RCC 7860 (cell line): Measurements from ENCODE around the gene SORD.
"Not testable (repeated sequence)": the region's sequence is repeated elsewhere in the genome, so short reads cannot be mapped to it uniquely, and the experiment has no call there.

Source experiments
- DNase-seq: peaks from one replicate; pipeline ENCODE4 v3.0.0-alpha.2; 2015; ENCODE audit warnings: low spot score
- FAIRE-seq: peaks from 2 replicates; lab custom pipeline; 2012; peaks lifted over from hg19 to GRCh38; lab: Jason Lieb, UNC

Gene SORD

DNA sequence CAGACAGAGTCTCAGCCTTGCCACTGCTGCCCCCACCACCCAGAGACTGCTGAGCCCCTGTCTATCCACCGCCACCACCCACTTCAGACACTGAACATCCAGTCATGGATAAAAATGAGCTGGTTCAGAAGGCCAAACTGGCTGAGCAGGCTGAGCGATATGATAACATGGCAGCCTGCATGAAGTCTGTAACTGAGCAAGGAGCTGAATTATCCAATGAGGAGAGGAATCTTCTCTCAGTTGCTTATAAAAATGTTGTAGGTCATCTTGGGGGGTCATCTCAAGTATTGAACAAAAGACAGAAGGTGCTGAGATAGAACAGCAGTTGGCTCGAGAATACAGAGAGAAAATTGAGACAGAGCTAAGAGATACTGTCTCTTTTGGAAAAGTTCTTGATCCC is 29.7 kb downstream of the SORD start:
- not testable (repeated sequence) for DNase-seq, FAIRE-seq

DNA sequence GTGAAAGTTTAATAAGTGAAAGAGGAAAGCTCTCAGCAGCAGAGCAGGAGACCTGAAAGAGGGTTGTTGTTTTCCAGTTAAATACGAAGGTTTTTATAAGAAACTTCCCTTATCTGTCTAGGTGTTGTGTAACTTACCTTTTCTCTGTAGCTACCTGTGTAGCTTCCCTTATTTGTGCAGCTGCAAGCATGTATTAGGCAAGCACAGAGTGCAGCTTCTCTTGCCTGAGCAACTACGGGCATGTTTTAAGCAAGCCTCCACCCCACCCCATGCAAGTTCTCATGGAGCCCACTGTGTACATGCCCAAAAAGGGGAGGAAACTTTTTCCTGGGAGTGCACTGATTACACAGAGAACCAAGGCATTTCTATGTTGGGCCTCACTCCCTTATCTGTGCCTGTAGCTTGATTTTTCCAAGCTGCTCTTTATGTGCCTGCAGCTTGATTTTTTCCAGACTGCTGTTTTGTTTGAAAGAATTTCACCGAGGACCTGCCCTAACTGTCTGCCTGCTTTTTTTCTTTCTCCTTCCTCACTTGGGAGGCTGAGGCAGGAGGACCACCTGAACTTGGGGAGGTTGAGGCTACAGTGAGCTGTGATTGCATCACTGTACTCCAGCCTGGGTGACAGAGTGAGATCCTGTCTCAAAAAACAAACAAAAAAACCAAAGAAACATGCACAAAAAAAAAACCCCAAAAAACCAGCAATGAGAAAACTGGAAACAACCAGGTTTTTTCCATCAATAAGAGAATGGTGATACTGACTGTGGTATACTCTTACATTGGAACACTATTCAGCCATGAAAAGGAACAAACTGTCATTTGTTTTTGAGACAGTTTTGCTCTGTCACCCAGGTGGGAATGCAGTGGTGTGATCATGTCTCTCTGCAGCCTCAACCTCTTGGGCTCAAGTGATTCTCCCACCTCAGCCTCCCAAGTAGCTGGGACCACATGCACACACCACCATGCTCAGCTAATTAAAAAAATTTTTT is 36.0 kb downstream of the SORD start:
- DNase-seq, FAIRE-seq: not testable (repeated sequence)

DNA sequence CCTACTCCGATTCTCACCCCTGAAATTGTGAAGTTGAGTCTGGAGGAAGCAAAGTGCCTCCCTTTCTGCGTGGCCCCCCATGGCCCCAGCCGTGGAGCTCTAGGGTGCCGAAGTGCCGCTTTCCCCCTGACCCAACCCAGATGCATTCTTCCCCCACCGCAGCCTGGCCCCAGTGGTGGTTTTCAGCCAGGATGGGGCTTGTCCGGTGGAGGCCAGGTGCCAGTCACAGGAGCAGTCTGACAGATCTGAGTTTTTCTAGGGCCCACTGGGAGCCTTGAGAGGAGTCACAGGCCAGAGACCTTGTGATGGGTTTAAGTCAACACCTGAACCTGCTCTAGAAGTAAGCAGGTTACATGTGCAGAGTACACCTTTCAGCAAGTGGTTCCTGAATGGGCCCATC is 39.3 kb downstream of the SORD start:
- not testable (repeated sequence) for FAIRE-seq, DNase-seq

- peak; percentile 64 for DNase-seq
- peak; percentile 77 for FAIRE-seq
Measured at GRCh38 chr15:45064386-45064785, 41.4 kb downstream of the SORD start.

GRCh38 chr15:45069942-45070360 is 47.0 kb downstream of the SORD start:
- not testable (repeated sequence) for FAIRE-seq

GRCh38 chr15:45073602-45074001 is 50.6 kb downstream of the SORD start:
- DNase-seq, FAIRE-seq: not testable (repeated sequence)

More at GRCh38 chr15:45069942-45070360, 47.0 kb downstream of the SORD start:
- not testable (repeated sequence) for DNase-seq

GRCh38 chr15:45075440-45076320 is 52.7 kb downstream of the SORD start:
- FAIRE-seq, DNase-seq: not testable (repeated sequence)

- not testable (repeated sequence) for FAIRE-seq, DNase-seq
Measured at GRCh38 chr15:45077391-45077790, 54.4 kb downstream of the SORD start.

GRCh38 chr15:45079201-45079600 is 56.2 kb downstream of the SORD start:
- DNase-seq, FAIRE-seq: not testable (repeated sequence)

GRCh38 chr15:45079628-45080246 is 56.7 kb downstream of the SORD start:
- DNase-seq, FAIRE-seq: not testable (repeated sequence)

DNA sequence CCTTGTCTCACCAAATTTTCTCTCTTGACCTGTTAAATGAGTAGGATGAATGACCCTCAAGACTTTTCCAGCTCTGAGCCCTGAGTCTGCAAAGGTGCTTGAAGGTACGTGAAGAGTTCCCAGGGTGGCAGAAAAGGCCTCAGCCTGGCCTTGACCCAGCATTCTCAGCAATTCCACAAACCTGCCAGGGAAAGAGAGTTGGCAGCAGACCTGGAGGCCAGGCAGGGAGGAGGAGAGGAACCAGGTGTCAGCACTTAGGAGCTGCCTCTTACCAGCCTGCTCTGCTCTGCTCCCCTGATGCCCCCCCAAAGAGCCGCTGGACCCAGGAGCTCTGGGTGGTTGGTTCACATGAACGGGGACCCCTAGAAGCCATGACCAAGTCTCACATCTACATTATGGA is 57.6 kb downstream of the SORD start:
- not testable (repeated sequence) for FAIRE-seq, DNase-seq

DNA sequence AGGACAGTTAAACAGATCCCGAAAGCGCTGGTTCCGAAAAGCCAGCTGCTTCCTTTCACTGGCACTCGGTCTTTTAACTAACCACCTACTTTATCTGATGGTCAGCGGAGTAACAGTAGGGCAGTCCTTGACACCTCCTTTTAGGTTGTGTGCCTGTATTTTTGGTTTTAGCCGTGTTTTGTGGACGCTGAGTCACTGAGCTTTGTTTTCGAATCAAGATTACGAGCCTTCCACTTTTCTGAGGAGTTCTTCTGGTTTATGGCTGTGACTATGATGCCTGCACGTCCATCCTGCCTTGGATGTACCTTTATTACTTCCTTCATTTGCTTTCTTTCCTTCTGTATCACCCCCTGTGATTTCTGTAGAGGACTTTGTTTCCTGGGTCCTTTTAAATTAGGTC is 59.4 kb downstream of the SORD start:
- not testable (repeated sequence) for FAIRE-seq, DNase-seq

- FAIRE-seq (no peak), DNase-seq (no peak)
Measured at GRCh38 chr15:45083223-45083622, 60.2 kb downstream of the SORD start.

- DNase-seq (no peak), FAIRE-seq (no peak)
Measured at GRCh38 chr15:45084163-45084562, 61.2 kb downstream of the SORD start.

DNA sequence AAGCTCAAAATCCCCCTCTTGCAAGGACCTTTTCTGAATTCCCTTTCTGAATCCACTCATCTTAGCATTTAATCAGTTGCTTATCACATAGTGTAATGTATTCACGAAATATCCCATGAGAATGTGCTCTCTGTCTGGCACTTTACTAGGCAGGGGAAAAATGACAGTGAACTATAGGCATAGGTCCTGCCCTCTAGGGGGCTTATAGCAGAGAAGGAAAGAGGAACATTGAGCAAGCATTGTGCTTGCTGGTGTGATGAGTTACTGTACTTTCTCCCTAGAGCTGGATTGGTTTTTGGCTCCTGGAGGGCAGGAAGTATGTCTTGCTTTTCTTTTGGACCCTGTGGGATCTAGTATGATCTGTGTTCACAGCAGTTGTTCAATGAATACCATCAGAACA is 64.5 kb downstream of the SORD start:
- DNase-seq (no peak), FAIRE-seq (no peak)

GRCh38 chr15:45088801-45089711 is 66.1 kb downstream of the SORD start:
- FAIRE-seq, result peak; percentile 42
- DNase-seq, result peak; percentile 49

DNA sequence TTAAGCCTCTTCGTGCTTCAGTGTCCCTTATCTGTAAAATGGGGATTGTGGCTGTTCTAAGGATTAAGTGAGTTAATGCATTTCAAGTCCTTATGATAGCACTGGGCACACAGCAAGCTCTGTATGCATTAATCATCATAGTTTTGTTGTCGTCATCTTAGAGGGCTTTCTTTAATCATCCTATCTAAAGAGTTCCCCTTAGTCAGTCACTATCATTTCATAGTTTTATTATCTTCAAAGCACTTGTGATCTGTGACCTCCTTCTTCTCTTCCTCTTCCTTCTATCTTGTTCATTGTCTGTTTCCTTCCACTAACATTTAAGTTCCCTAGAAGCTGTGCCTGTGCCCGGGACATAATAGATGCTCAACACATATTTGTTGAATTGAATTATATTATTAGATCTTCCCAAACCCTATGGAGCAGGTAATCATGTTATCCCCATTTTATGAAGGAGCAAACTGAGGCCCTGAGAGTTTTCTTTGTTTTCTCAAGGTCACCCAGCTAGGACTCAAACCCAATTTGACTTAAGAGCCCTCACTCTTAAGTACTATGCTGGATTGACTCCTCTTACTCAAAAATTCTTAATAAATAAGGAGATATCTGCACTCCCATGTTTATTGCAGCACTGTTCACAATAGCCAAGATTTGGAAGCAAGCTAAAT is 66.8 kb downstream of the SORD start:
- DNase-seq, result no peak

GRCh38 chr15:45091161-45091560 is 68.2 kb downstream of the SORD start:
- no peak for FAIRE-seq
- peak; percentile 25 for DNase-seq

More for the DNA sequence above, 66.8 kb downstream of the SORD start:
- FAIRE-seq, result no peak

GRCh38 chr15:45091576-45091975 is 68.6 kb downstream of the SORD start:
- no peak for DNase-seq
- FAIRE-seq, result no peak
